HCT116 (cell line): ENCODE measurements around the gene SLAMF6.

Experiments used
- CTCF ChIP-seq, 3 experiments: fragments of 200-600 bp in 1 of 3; sonication (generic) in 1 of 3; IDR thresholded peaks in 2 of 3; conservative IDR thresholded peaks in 1 of 3; 2 replicates each; pipeline ENCODE4 v1.5.1; 2012 to 2017; ENCODE audit warnings: low read depth in 2 of 3, low read length in 2 of 3, antibody characterized with exemption in 1 of 3, borderline replicate concordance in 1 of 3, control low read depth in 1 of 3, mild to moderate bottlenecking in 1 of 3, mixed read lengths in 1 of 3, mixed run types in 1 of 3, moderate library complexity in 1 of 3; ENCODE audit not compliant: insufficient read depth in 1 of 3
- EZH2 ChIP-seq: fragments of 200-600 bp; sonication (generic); IDR thresholded peaks from 2 replicates; pipeline ENCODE4 v1.6.1; 2017; ENCODE audit warnings: antibody characterized with exemption, mixed run types
- EZH2phosphoT487 ChIP-seq: fragments of 200-600 bp; IDR thresholded peaks from 2 replicates; pipeline ENCODE4 v1.6.1; 2018; ENCODE audit warnings: antibody characterized with exemption, borderline replicate concordance
- JUND ChIP-seq: IDR thresholded peaks from 2 replicates; pipeline ENCODE4 v1.6.1; 2012
- POLR2A ChIP-seq: IDR thresholded peaks from 2 replicates; pipeline ENCODE4 v1.7.0; 2011; ENCODE audit warnings: borderline replicate concordance; ENCODE audit not compliant: insufficient read depth, insufficient read length; ENCODE audit errors: extremely low read depth
- POLR2AphosphoS5 ChIP-seq: IDR thresholded peaks from 2 replicates; pipeline ENCODE4 v1.6.1; 2011; ENCODE audit warnings: mild to moderate bottlenecking, low read depth, low read length, moderate library complexity
- REST ChIP-seq: IDR thresholded peaks from 2 replicates; pipeline ENCODE4 v1.6.1; 2012; ENCODE audit warnings: low read depth
- YY1 ChIP-seq: IDR thresholded peaks from 2 replicates; pipeline ENCODE4 v1.6.1; 2011; ENCODE audit warnings: low read length, low read depth, moderate library complexity, mild to moderate bottlenecking; ENCODE audit not compliant: insufficient replicate concordance; ENCODE audit errors: extremely low read depth

- TF ChIP-seq EZH2phosphoT487 (no peak), CTCF (IDR thresholded peaks at IDR 0.05 in 2 of 3, conservative IDR thresholded peaks at IDR 0.05 in 1 of 3; ENCODE audit: borderline replicate concordance in 1 of 3, insufficient read depth in 1 of 3, low read depth in 2 of 3, low read length in 2 of 3) (no peak), YY1 (no peak), EZH2 (no peak), JUND (no peak), REST (no peak), POLR2A (no peak), POLR2AphosphoS5 (no peak)
These were observed 37.8 kb upstream of the SLAMF6 start for GRCh38 chr1:160560806-160561205.
